Peyer's patch (tissue), 4 donors: ENCODE data around the gene RBM19.

Experiments used
- CTCF ChIP-seq, 6 experiments: fragments of 450-650 bp in 4 of 6; fragments of 200-600 bp in 2 of 6; sonication (generic) in 1 of 6; IDR thresholded peaks; one replicate each; pipeline ENCODE4 v1.5.1; 2017 to 2019; ENCODE audit warnings: antibody characterized with exemption in 6 of 6, mild to moderate bottlenecking in 3 of 6, moderate library complexity in 1 of 6
- POLR2A ChIP-seq, 2 donors: fragments of 450-650 bp; IDR thresholded peaks; one replicate each; pipeline ENCODE4 v1.5.1; 2017; ENCODE audit warnings: antibody characterized with exemption in 2 of 2, mild to moderate bottlenecking in 2 of 2, moderate library complexity in 2 of 2

GRCh38 chr12:113994051-113994450 lies 27.9 kb upstream of the RBM19 start:
- TF ChIP-seq CTCF (IDR thresholded peaks at IDR 0.05) (no peak), POLR2A (IDR thresholded peaks at IDR 0.05) (no peak)
